Retina (tissue), 1 donor: ENCODE data around the gene PCDHA4.

Source experiments
- DNase-seq: peaks from one replicate; pipeline ENCODE4 v3.0.0-alpha.2; 2016

PCDHA4 gene

GRCh38 chr5:140862441-140863295 is 55.8 kb downstream of the PCDHA4 start:
- DNase-seq: no peak
